Measurements from ENCODE around the gene BDH1. TPM values are rescaled to one million over a fixed set of nuclear protein-coding genes. Genes with fewer than 3 reads are reported as not detected.
A peak's percentile ranks its signal among the peaks of the same experiment; 100 is the strongest.

The BDH1 gene
- total RNA-seq, 1 donor from 2014 or later, result 90.0 TPM

DNA sequence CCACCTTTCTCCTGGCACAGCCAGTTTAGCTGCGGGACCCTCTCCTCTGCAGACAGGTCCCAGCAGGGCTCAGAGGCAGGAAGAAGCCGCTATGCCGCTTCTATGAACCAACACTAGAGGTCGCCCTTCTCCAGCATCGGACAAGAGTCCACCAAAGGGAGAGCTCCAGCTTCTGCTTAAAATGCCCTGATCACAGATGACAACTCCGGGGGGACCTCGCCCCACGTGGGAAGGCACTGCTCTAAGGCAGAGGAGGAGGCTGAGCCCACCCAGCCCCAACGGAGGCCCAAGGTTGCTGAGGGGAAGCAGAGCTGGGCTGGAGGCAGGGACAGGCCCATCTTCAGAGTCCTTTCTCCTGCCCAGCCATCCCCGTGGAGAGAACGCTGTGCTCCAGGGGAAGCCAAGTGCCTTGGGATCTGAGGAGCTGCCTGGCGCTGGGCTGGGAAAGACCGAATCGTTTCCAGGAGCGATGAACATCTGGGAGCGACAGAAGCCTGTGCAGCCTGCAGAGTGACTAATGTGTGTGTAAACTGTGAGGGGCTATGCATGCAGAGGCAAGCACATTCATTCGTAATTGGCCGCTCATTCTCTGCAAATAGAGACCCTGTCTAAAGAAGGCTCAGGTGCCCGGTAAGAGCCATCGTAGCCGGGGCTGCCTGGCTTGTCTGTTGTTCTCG lies 43.5 kb upstream of the BDH1 start:
- peaks cover 1% of the 10 kb centered on the region for H3K36me3 ChIP-seq
- no peak overlapping the region for H3K4me3 ChIP-seq
- intact Hi-C loops (cut with micrococcal nuclease), result no loop called here
- H3K27ac ChIP-seq (replicated peaks), result peak overlapping the region; percentile 48
- no peaks in the 10 kb centered on the region for H3K9me3 ChIP-seq (replicated peaks)
- no peaks in the 10 kb centered on the region for H3K27me3 ChIP-seq (ENCODE audit: low read depth)
- DNase-seq, result peak; percentile 63
- TF ChIP-seq, protein P1, sequence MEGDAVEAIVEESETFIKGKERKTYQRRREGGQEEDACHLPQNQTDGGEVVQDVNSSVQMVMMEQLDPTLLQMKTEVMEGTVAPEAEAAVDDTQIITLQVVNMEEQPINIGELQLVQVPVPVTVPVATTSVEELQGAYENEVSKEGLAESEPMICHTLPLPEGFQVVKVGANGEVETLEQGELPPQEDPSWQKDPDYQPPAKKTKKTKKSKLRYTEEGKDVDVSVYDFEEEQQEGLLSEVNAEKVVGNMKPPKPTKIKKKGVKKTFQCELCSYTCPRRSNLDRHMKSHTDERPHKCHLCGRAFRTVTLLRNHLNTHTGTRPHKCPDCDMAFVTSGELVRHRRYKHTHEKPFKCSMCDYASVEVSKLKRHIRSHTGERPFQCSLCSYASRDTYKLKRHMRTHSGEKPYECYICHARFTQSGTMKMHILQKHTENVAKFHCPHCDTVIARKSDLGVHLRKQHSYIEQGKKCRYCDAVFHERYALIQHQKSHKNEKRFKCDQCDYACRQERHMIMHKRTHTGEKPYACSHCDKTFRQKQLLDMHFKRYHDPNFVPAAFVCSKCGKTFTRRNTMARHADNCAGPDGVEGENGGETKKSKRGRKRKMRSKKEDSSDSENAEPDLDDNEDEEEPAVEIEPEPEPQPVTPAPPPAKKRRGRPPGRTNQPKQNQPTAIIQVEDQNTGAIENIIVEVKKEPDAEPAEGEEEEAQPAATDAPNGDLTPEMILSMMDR (IDR thresholded peaks at IDR 0.05; ENCODE audit: borderline replicate concordance), result peak; percentile 92
- peaks cover 15% of the 10 kb centered on the region for H3K4me1 ChIP-seq

DNA sequence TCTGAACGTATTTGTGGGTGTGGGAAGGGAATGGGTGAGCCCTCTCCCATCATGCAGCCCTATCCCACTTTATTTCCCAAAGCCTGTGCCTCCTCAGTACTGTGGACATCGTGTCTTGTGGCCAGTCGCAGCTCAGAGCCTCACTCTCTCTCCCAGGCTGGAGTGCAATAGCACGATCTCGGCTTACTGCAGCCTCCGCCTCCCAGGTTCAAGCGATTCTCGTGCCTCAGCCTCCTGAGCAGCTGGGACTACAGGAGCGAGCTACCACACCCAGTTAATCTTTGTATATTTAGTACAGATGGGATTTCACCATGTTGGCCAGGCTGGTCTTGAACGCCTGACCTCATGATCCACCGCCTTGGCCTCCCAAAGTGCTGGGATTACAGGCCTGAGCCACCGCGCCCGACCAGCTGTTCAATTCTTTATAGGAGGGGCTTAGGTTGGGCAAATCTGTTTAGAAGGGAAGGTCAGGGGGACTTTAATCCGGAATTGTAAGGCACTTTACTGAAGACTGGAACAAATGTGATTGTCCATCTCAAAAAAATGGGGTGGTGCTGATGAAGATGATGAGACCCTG lies 42.7 kb upstream of the BDH1 start:
- H3K36me3 ChIP-seq, result no peaks in the 10 kb centered on the region
- H3K9me3 ChIP-seq (replicated peaks), result no peaks in the 10 kb centered on the region
- peaks cover 15% of the 10 kb centered on the region for H3K4me1 ChIP-seq
- H3K4me3 ChIP-seq, result no peak overlapping the region
- TF ChIP-seq, protein P1 (IDR thresholded peaks at IDR 0.05; ENCODE audit: borderline replicate concordance), result no peak
- no peak overlapping the region for H3K27ac ChIP-seq (replicated peaks)
- DNase-seq, result no peak
- intact Hi-C loops (cut with micrococcal nuclease), result no loop called here
- H3K27me3 ChIP-seq (ENCODE audit: low read depth), result no peaks in the 10 kb centered on the region

DNA sequence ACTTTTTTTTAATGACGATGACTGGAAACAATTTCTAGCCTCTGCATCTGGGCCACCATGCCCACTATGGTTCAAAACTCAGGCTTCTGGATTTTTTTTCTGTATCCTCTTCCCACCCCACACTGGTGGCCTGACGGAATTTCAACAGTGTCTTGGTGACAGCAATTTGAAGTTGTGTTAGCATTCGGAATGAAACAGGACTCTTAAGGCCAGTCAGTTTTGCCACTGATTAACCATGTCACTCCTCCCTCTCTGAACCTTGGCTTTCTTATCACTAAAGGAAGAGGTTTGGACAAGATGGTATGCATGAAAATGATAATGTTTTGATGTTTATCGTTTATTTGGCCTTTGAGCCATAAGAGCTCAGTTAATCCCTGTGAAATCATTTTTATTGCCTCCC lies 41.6 kb upstream of the BDH1 start:
- DNase-seq, result no peak
- Histone ChIP-seq H3K9me3 (replicated peaks) (no peaks in the 10 kb centered on the region), H3K27ac (replicated peaks) (no peak overlapping the region), H3K4me1 (peaks cover 15% of the 10 kb centered on the region), H3K27me3 (ENCODE audit: low read depth) (no peaks in the 10 kb centered on the region), H3K4me3 (no peak overlapping the region), H3K36me3 (no peaks in the 10 kb centered on the region)
- intact Hi-C loops (cut with micrococcal nuclease), result no loop called here
- TF ChIP-seq, protein P1 (IDR thresholded peaks at IDR 0.05; ENCODE audit: borderline replicate concordance), result no peak

DNA sequence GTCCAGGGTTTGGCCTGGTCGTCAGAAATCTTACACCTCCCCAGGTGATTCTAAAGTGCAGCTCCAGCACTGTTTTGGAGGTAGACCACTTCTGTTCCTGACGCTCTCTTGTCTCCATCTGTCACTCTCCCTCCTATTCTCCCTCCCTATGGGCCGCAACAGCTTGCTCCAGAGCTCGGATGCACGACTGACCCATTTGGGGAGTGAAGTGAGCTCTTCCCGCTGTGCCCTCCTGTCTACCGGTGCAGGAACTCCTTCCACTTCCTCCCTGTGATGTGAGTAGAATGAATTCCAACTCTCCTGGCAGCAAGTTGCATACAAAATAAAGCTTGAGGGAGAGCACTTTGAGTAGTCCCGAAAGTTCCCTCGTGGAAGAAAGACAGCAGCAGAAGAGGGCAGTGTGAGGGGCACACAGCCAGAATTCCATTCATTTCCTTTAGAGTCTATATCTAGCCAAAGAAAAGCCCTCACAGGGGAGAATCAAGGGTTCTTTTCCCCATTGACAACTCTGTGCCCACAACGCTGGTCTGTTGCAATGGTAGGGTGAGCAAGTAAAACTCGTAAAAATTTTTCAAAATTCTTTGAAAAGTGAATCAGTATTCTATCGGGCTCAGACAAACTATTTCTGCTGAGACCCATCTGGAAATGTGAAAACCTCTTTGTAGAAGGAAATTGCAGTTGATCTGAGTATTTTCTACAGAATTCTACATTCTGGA lies 39.9 kb upstream of the BDH1 start:
- Histone ChIP-seq H3K27me3 (ENCODE audit: low read depth) (no peaks in the 10 kb centered on the region), H3K9me3 (replicated peaks) (no peaks in the 10 kb centered on the region), H3K36me3 (no peaks in the 10 kb centered on the region), H3K4me3 (no peak overlapping the region), H3K4me1 (peaks cover 11% of the 10 kb centered on the region), H3K27ac (replicated peaks) (no peak overlapping the region)
- no peak for DNase-seq
- TF ChIP-seq, protein P1 (IDR thresholded peaks at IDR 0.05; ENCODE audit: borderline replicate concordance), result no peak
- intact Hi-C loops (cut with micrococcal nuclease), result no loop called here

DNA sequence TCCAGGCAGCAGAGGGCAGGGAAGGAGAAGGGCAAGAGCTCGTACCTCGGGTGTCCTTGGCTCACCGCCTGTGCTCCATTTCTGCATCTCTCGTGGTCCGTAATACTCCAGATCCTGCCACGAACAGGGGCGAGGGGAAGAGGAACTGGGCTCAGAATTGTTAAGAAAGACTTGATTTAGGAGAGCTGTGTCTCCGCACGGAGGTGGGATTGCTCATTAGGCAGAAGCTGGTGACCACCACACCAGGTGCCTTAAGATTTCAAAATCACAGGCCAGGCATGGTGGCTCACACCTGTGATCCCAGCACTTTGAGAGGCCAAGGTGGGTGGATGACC lies 37.2 kb upstream of the BDH1 start:
- TF ChIP-seq, protein P1 (IDR thresholded peaks at IDR 0.05; ENCODE audit: borderline replicate concordance), result no peak
- DNase-seq, result no peak
- intact Hi-C loops (cut with micrococcal nuclease), result no loop called here
- no peaks in the 10 kb centered on the region for H3K9me3 ChIP-seq (replicated peaks)
- no peaks in the 10 kb centered on the region for H3K36me3 ChIP-seq
- H3K4me1 ChIP-seq, result no peaks in the 10 kb centered on the region
- no peak overlapping the region for H3K4me3 ChIP-seq
- no peak overlapping the region for H3K27ac ChIP-seq (replicated peaks)
- no peaks in the 10 kb centered on the region for H3K27me3 ChIP-seq (ENCODE audit: low read depth)

Measured in left ventricle myocardium inferior (tissue), 1 donor.